GM21529 (cell line): ENCODE results near the gene COPS7B.
"Not testable (repeated sequence)": the region's sequence is repeated elsewhere in the genome, so short reads cannot be mapped to it uniquely, and the experiment has no call there.

Experiments used
- ATAC-seq: cut with Tn5 transposase; IDR thresholded peaks from one replicate; pipeline ENCODE4 v1.9.1; 2021; ENCODE audit not compliant: unreplicated experiment

Gene COPS7B

GRCh38 chr2:231786177-231786916 is at the start of gene COPS7B:
Gene COPS7B, plus strand, starts transcription at chr2:231786445. Its CDS starts 2,126 bp downstream, at chr2:231788571.
- ATAC-seq = peak; percentile 63

- no peak for ATAC-seq
These were observed 48.5 kb upstream of the COPS7B start for GRCh38 chr2:231737761-231738160.

DNA sequence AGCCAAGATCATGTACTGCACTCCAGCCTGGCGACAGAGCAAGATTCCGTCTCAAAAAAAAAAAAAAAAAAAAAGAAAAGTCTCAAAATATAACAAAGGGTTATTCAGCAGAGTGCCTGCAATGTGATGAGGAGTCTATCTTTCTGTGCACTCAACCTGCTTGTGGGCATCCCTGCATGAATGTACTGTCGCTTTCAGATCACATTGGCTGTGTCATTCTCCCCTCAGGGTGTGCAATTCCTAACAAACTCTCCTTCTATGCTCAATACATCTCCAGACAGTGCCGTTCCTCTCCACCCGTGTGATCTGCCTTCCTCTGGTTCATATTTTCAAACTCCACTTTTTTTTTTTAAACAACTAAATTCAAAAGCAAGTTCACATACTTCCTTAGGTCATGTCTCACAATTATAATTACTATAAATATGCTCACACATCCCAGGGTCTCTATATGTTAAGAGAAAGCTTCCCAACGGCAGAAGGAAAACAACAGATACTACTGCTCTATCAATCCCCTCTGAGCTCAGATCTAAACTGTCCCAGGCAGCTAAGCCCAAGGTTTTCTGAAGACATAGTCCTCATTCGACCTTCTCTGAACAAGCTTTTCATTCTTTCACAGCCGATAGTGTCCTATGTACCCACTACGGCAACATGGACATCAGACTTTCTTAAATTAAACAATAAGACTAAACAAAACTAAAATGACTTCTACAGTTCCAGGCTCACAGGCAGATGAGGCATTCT is 42.7 kb upstream of the COPS7B start:
- ATAC-seq = no peak

- ATAC-seq = no peak
These were observed 40.8 kb upstream of the COPS7B start for GRCh38 chr2:231745303-231746038.

DNA sequence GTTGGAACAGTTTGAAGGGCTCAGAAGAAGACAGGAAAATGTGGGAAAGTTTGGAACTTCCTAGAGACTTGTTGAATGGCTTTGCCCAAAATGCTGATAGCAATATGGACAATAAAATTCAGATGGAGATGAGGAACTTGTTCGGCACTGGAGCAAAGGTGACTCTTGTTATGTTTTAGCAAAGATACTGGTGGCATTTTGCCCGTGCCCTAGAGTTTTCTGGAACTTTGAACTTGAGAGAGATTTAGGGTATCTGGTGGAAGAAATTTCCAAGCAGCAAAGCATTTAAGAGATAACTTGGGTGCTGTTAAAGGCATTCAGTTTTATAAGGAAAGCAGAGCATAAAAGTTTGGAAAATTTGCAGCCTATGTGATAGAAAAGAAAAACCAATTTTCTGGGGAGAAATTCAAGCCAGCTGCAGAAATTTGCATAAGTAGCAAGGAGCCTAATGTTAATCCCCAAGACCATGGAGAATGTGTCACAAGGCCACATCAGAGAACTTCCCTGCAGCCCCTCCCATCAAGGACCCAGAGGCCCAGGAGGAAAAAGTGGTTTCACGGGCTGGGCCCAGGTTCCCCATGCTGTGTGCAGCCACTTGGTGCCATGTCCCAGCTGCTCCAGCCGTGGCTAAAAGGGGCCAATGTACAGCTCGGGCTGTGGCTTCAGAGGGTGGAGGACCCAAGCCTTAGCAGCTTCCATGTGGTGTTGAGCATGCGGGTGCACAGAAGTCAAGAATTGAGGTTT is 37.9 kb upstream of the COPS7B start:
- ATAC-seq = not testable (repeated sequence)

DNA sequence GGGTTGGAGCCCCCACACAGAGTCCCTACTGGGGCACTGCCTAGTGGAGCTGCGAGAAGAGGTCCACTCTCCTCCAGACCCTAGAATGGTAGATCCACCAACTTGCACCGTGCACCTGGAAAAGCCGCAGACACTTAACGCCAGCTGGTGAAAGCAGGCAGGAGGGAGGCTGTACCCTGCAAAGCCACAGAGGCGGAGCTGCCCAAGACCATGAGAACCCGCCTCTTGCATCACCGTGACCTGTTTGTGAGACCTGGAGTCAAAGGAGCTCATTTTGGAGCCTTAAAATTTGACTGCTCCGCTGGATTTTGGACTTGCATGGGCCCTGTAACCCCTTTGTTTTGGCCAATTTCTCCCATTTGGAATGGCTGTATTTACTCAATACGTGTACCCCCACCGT is 37.2 kb upstream of the COPS7B start:
- not testable (repeated sequence) for ATAC-seq

DNA sequence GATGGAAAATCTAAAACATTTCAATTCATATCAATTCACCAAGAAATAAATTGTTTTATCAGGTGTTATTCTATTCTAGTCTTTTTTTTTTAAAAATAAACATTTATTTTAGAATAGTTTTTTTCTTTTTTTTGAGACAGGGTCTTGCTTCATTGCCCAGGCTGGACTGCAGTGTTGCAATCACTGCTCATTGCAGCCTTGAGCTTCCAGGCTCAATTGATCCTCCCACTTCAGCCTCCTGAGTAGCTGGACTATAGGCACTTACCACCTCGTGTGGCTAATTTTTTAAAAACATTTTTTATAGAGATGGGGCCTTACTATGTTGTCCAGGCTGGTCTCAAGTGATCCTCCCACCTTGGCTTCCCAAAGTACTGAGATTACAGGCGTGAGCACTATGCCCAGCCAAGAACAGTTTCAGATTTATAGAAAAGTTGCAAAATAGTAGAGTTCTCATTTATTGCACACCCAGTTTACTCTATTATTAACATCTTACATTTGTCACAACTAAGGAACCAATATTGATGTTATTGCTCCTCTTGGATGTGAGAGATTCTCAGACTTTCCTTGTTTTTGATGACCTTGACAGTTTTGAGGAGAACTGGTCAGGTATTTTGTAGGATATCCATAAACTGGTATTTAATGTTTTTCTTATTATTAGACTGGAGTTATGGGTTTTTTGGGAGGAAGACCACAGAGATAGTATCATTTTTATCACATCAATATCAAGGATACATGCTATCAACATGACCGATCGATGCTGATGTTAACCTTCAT is 35.0 kb upstream of the COPS7B start:
- no peak for ATAC-seq

GRCh38 chr2:231752061-231752460 is 34.2 kb upstream of the COPS7B start:
- no peak for ATAC-seq

- ATAC-seq = no peak
These were observed 24.5 kb upstream of the COPS7B start for GRCh38 chr2:231761735-231762134.

DNA sequence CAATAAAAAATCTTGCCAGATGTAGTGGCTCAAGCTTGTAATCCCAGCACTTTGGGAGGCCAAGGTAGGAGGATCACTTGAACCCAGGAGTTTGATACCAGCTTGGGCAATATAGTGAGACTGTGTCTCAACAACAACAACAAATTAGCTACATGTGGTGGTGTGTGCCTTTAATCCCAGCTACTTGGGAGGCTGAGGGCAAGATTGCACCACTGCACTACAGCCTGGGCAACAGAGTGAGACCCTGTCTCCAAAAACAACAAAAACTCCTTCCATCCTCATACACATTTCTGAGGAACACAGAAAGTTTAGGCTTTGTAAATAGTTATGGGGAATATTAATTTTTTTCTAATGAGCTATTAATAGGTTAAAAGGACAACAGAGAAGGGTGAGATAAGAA is 22.1 kb upstream of the COPS7B start:
- no peak for ATAC-seq

GRCh38 chr2:231764760-231765159 is 21.5 kb upstream of the COPS7B start:
- no peak for ATAC-seq

DNA sequence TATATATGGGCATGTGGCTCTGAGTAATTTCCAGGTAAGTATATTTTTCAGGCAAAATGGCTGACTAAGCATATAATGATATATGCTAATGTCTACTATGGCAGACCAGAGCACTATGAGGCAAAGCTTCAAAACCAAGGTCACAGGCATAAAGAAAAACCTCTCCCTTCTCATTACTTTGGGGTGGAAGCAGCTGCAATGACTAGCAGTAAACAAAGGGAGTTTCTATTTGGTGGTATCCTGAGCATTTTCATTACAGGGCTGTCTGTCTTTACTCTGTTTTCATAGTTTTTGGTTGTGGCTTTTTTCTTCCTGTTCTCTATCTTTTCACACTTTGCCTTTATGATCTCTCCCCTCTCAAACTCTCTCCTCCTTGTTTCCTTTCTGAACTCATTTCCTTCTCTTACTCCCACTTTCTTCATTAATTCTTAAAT is 20.7 kb upstream of the COPS7B start:
- peak; percentile 56 for ATAC-seq

GRCh38 chr2:231769170-231770136 is 16.8 kb upstream of the COPS7B start:
- no peak for ATAC-seq

DNA sequence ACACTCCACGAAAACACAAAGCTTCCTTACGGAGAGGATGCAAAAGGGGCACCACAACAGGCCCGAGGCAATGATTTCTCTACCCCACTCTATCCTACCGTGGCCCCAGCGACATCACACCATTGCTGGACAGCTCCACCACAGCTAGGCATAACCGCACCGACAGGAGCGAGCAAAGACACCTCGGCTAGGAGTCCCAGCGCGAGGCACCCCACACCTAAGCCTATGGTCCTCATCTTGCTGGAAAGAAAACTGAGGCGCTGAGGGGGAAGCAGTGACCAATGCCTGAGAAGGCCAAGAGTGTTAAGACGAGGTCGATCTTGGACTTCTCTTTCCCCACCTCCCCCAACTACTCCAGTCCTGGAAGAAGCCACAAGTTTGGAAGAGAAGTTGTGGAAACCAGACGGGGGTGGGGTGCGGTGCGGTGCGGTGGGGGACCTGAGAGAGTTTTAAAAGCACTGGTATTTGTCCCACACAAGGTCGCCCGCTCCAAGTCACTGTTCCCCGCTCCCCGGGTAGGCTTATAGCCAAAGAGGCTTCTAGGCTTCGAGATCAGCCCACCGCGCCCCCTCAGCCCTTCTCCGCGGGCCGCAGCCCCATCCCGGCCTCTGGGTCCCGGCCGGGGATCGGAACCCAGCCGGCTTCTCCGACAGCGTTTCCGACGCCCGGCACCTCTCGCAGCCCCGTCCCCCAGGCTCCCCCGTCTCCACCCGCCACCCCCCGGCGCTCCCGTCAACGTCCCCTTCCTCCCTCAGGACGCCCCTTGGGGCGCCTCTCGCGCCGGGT is 5.9 kb upstream of the COPS7B start:
- ATAC-seq = peak; percentile 4

DNA sequence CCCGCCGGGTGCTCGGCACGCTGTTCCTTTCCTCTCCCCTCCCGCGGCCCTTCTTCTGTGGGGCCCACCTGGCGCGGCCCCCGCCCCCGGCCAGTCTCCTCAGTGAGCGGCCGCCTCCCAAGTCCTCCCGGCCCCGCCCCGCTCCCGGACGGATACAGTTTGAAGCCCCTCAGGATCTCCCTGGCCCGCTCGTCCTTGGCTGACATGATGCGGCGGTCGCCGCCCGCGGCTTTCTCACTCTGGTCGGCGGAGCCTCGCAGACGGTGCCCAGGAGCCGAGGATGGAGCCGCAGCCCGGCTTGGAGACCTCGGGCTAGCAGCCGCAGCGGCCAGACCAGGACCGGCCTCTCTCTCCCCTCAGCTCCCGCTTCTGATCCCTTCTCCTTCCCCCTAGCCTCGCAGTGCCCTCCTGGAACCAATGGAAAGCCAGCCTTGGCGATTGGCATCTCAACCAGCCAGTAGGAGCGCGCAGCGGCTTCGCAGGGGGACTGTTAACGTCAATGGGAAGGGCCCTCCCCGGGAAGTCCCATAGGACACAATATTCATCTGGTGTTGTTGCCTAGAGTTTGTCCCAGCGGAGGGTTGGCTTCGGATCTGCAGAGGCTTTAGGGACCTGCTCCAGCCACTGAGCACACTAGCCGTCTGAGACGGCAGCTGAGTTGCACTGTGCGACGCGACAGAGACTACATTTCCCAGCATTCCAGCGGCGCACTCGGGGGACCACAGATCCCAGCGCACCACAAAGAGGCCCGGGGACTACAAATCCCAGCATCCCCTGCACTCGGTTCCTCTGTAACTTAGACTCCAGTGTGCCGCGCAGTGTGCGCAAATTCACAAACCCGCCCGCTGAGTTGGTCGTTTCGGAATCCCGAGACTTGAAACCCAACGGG is 5.1 kb upstream of the COPS7B start, which contains the start of gene PDE6D:
PDE6D (minus strand) TSS at position 374 of the 889 bp plus-strand sequence; CDS start at position 206, 168 bp downstream.
- ATAC-seq = peak; percentile 89

- ATAC-seq = no peak
These were observed 4.2 kb upstream of the COPS7B start for GRCh38 chr2:231781798-231782726.
